PC-9 (cell line): Measurements from ENCODE around the gene YLPM1. TPM values are rescaled to one million over a fixed set of nuclear protein-coding genes. Genes with fewer than 3 reads are reported as not detected.

ENCODE experiments used
- BruUV-seq: library from RNA; stranded (reverse); fragments of 400-500 nt; replicated peaks from 2 replicates; lab custom pipeline; 2021; lab: Mats Ljungman, UMichigan
- CTCF ChIA-PET: fragments of 300-600 bp; sonication (Branson Sonifier 250); formaldehyde crosslinking; loops from one replicate; lab custom pipeline; 2022; ENCODE audit warnings: antibody characterized with exemption; lab: Charles Lee
- POLR2A ChIA-PET: fragments of 300-600 bp; sonication (Branson Sonifier 250); formaldehyde crosslinking; loops from one replicate; lab custom pipeline; 2022; ENCODE audit warnings: antibody characterized with exemption; ENCODE audit not compliant: unreplicated experiment; lab: Charles Lee
- DNase-seq, 2 experiments: peaks; one replicate each; pipeline versions ENCODE4 v3.0.0 to v3.0.0-alpha.2; 2015 to 2022; ENCODE audit warnings: mixed read lengths in 1 of 2
- H2AFZ ChIP-seq: fragments of 200-600 bp; sonication (generic); 2 replicates; pipeline ENCODE4 v1.8.1; 2017; ENCODE audit warnings: antibody characterized with exemption
- H3F3A ChIP-seq: fragments of 200-600 bp; sonication (generic); 2 replicates; pipeline ENCODE4 v1.8.1; 2017; ENCODE audit warnings: antibody characterized with exemption, mild to moderate bottlenecking, low read depth; ENCODE audit not compliant: insufficient read depth
- H3K27ac ChIP-seq: fragments of 200-600 bp; sonication (generic); 2 replicates; pipeline ENCODE4 v1.6.1; 2016; ENCODE audit warnings: mixed run types
- H3K27me3 ChIP-seq: fragments of 200-600 bp; sonication (generic); 2 replicates; pipeline ENCODE4 v1.6.1; 2016; ENCODE audit warnings: low read depth, mixed run types; ENCODE audit not compliant: insufficient read depth
- H3K36me3 ChIP-seq: fragments of 200-600 bp; sonication (generic); 2 replicates; pipeline ENCODE4 v1.6.1; 2016; ENCODE audit warnings: low read depth, mixed run types
- H3K4me1 ChIP-seq: fragments of 200-600 bp; sonication (generic); replicated peaks from 2 replicates; pipeline ENCODE4 v1.6.1; 2016; ENCODE audit warnings: mixed run types; ENCODE audit not compliant: insufficient read depth
- H3K4me2 ChIP-seq: fragments of 200-600 bp; sonication (generic); 2 replicates; pipeline ENCODE4 v1.6.1; 2017; ENCODE audit warnings: mixed run types
- H3K4me3 ChIP-seq: fragments of 200-600 bp; sonication (generic); 2 replicates; pipeline ENCODE4 v1.6.1; 2016; ENCODE audit warnings: mixed run types
- H3K79me2 ChIP-seq: fragments of 200-600 bp; sonication (generic); 2 replicates; pipeline ENCODE4 v1.6.1; 2017; ENCODE audit warnings: low read depth, mixed run types
- H3K9me2 ChIP-seq: fragments of 200-600 bp; sonication (generic); 2 replicates; pipeline ENCODE4 v1.8.1; 2017; ENCODE audit warnings: mild to moderate bottlenecking; ENCODE audit not compliant: insufficient read depth
- H3K9me3 ChIP-seq: fragments of 200-600 bp; sonication (generic); 2 replicates; pipeline ENCODE4 v1.8.1; 2016; ENCODE audit warnings: low read depth; ENCODE audit not compliant: insufficient read depth
- H4K20me1 ChIP-seq: fragments of 200-600 bp; sonication (generic); 2 replicates; pipeline ENCODE4 v1.8.1; 2017; ENCODE audit not compliant: insufficient read depth
- EZH2 ChIP-seq: fragments of 200-600 bp; sonication (generic); IDR thresholded peaks from 2 replicates; pipeline ENCODE4 v1.8.0; 2017; ENCODE audit warnings: antibody characterized with exemption, low read depth
- intact Hi-C: fragments of 100-400 bp; cut with micrococcal nuclease; formaldehyde crosslinking; loops from one replicate; pipeline ENCODE4 v1.10.0; 2022; ENCODE audit not compliant: unreplicated experiment
- total RNA-seq: library from RNA; stranded (reverse); gene quantifications from 2 replicates; pipeline ENCODE4 v1.2.3, GENCODE V29; 2021
- TF ChIP-seq, protein P1 (sequence below): fragments of 200-600 bp; sonication (generic); conservative IDR thresholded peaks from 2 replicates; pipeline ENCODE4 v1.6.1; 2017; ENCODE audit warnings: mixed run types, antibody characterized with exemption, mild to moderate bottlenecking, moderate library complexity

YLPM1 gene
- total RNA-seq, 1 experiment from 2014 or later: 170 TPM

- Histone ChIP-seq H3K4me3 (no peak overlapping the region), H3K4me1 (no peaks in the 10 kb centered on the region), H3K9me3 (no peaks in the 10 kb centered on the region), H3K27me3 (no peaks in the 10 kb centered on the region), H3K79me2 (peaks cover 21% of the 10 kb centered on the region), H2AFZ (no peak overlapping the region), H3K4me2 (no peak overlapping the region), H3K36me3 (peaks cover 35% of the 10 kb centered on the region), H3K9me2 (no peaks in the 10 kb centered on the region), H3F3A (peaks cover 29% of the 10 kb centered on the region; the same call in 1 of the 2 replicates), H3K27ac (no peak overlapping the region), H4K20me1 (peaks cover 11% of the 10 kb centered on the region)
- ChIA-PET POLR2A (interaction anchor here (0.7 kb wide), 3 partner anchors 33 to 187 kb away, joined by 5 to 11 read pairs (median 9); no protein-coding TSS in a partner anchor), CTCF (interaction anchor here (0.5 to 1.2 kb wide), 2 partner anchors 15 to 122 kb away, joined by 3 read pairs; no protein-coding TSS in a partner anchor)
- TF ChIP-seq EZH2: no peak
- TF ChIP-seq, protein P1, sequence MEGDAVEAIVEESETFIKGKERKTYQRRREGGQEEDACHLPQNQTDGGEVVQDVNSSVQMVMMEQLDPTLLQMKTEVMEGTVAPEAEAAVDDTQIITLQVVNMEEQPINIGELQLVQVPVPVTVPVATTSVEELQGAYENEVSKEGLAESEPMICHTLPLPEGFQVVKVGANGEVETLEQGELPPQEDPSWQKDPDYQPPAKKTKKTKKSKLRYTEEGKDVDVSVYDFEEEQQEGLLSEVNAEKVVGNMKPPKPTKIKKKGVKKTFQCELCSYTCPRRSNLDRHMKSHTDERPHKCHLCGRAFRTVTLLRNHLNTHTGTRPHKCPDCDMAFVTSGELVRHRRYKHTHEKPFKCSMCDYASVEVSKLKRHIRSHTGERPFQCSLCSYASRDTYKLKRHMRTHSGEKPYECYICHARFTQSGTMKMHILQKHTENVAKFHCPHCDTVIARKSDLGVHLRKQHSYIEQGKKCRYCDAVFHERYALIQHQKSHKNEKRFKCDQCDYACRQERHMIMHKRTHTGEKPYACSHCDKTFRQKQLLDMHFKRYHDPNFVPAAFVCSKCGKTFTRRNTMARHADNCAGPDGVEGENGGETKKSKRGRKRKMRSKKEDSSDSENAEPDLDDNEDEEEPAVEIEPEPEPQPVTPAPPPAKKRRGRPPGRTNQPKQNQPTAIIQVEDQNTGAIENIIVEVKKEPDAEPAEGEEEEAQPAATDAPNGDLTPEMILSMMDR: no peak
- BruUV-seq: no TSS peak
- intact Hi-C loops: loop anchor here (5.0 kb wide), 1 partner anchor 128 kb away; no protein-coding TSS in a partner anchor
- peak in 1 of 2 experiments; percentile 6 for DNase-seq
Observed at GRCh38 chr14:74800780-74801179, 37.7 kb downstream of the YLPM1 start.

DNA sequence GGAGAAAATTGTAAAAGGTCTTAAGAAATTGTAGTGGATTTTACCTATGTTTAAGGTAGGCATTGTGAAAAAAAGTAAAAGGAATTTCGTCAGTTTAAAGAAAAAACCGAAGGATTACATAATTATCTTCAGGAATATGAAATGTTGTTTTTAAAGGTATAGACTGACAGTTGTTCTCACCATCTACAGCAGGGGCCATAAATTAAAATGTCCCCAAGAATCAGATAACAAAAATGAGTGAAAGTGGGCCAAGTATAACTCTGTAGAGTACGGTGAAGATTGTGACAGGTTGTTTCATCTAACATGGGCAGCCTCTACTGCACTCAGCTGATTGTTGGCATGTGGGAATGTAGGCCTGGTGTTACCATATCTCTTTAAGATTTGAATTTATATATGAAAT, 38.3 kb downstream of the YLPM1 start:
- TF ChIP-seq, protein P1: no peak
- TF ChIP-seq EZH2: no peak
- ChIA-PET CTCF (interaction anchor here (0.6 kb wide), 1 partner anchor 311 kb away, joined by 7 read pairs; no protein-coding TSS in a partner anchor), POLR2A (interaction anchor here (0.7 kb wide), 1 partner anchor 188 kb away, joined by 5 read pairs; no protein-coding TSS in a partner anchor)
- H3K9me2 ChIP-seq: no peaks in the 10 kb centered on the region
- H3K36me3 ChIP-seq: peaks cover 35% of the 10 kb centered on the region
- H3K27me3 ChIP-seq: no peaks in the 10 kb centered on the region
- H3K4me3 ChIP-seq: no peak overlapping the region
- BruUV-seq: no TSS peak
- no peak overlapping the region for H2AFZ ChIP-seq
- H3K4me1 ChIP-seq: no peaks in the 10 kb centered on the region
- intact Hi-C loops: loop anchor here (5.0 kb wide), 1 partner anchor 129 kb away; no protein-coding TSS in a partner anchor
- no peak overlapping the region for H3K4me2 ChIP-seq
- no peak overlapping the region for H3K27ac ChIP-seq
- H4K20me1 ChIP-seq: peaks cover 11% of the 10 kb centered on the region
- peaks cover 20% of the 10 kb centered on the region; the same call in 1 of the 2 replicates for H3K79me2 ChIP-seq
- no peaks in the 10 kb centered on the region for H3K9me3 ChIP-seq
- DNase-seq: peak in 1 of 2 experiments; percentile 29
- H3F3A ChIP-seq: peaks cover 29% of the 10 kb centered on the region; the same call in 1 of the 2 replicates

GRCh38 chr14:74804219-74804825, 41.2 kb downstream of the YLPM1 start:
- ChIA-PET CTCF (interaction anchor here (0.6 to 1.8 kb wide), 8 partner anchors 40 to 255 kb away, joined by 3 to 41 read pairs (median 5); partner anchors contain the start of gene LTBP2), POLR2A (interaction anchor here (0.6 to 0.8 kb wide), 7 partner anchors 14 to 238 kb away, joined by 3 to 12 read pairs (median 5); partner anchors contain the start of gene YLPM1)
- peaks cover 34% of the 10 kb centered on the region; the same call in 1 of the 2 replicates for H3F3A ChIP-seq
- H2AFZ ChIP-seq: no peak overlapping the region
- H4K20me1 ChIP-seq: peaks cover 15% of the 10 kb centered on the region
- H3K9me2 ChIP-seq: no peaks in the 10 kb centered on the region
- no peak overlapping the region for H3K27ac ChIP-seq
- DNase-seq: peak; percentile 59 to 65
- peaks cover 46% of the 10 kb centered on the region for H3K36me3 ChIP-seq
- no peaks in the 10 kb centered on the region for H3K4me1 ChIP-seq
- TF ChIP-seq, protein P1: peak; percentile 89
- TF ChIP-seq EZH2: no peak
- intact Hi-C loops: loop anchor here (1.0 to 5.0 kb wide), 6 partner anchors 132 to 479 kb away; no protein-coding TSS in a partner anchor
- no TSS peak for BruUV-seq
- no peaks in the 10 kb centered on the region for H3K9me3 ChIP-seq
- peaks cover 15% of the 10 kb centered on the region; the same call in 1 of the 2 replicates for H3K79me2 ChIP-seq
- H3K4me2 ChIP-seq: no peak overlapping the region
- H3K27me3 ChIP-seq: no peaks in the 10 kb centered on the region
- H3K4me3 ChIP-seq: no peak overlapping the region
